IgD-negative memory B cell (primary cell): ENCODE results near the gene KIF17. TPM values are rescaled to one million over a fixed set of nuclear protein-coding genes. Genes with fewer than 3 reads are reported as not detected.

Experiments used
- H3K27ac Mint-ChIP-seq, 3 donors: one replicate each; pipeline ENCODE4 v1.8.0; 2020 to 2022; ENCODE audit warnings: mild to moderate bottlenecking in 3 of 3, mixed read lengths in 3 of 3, moderate library complexity in 1 of 3
- H3K27me3 Mint-ChIP-seq: one replicate; pipeline ENCODE4 v1.8.0; 2021; ENCODE audit warnings: mixed read lengths
- H3K36me3 Mint-ChIP-seq: one replicate; pipeline ENCODE4 v1.8.0; 2020; ENCODE audit warnings: mild to moderate bottlenecking, mixed read lengths
- H3K4me1 Mint-ChIP-seq, 3 donors: one replicate each; pipeline ENCODE4 v1.8.0; 2020 to 2022; ENCODE audit warnings: mixed read lengths in 3 of 3, mild to moderate bottlenecking in 1 of 3
- H3K4me3 Mint-ChIP-seq, 4 donors: one replicate each; pipeline ENCODE4 v1.8.0; 2020 to 2022; ENCODE audit warnings: mild to moderate bottlenecking in 4 of 4, mixed read lengths in 4 of 4, moderate library complexity in 3 of 4
- H3K9me3 Mint-ChIP-seq, 3 donors: one replicate each; pipeline ENCODE4 v1.8.0; 2020 to 2021; ENCODE audit warnings: mixed read lengths in 3 of 3, mild to moderate bottlenecking in 1 of 3
- polyA plus RNA-seq: library from polyadenylated mRNA; unstranded; fragments of 300-500 nt; fragmentation: Illumina TruSeq; gene quantifications from one replicate; pipeline ENCODE4 v1.2.3, GENCODE V29; 2021

KIF17 gene
- polyA plus RNA-seq, 1 donor from 2014 or later: not detected

- H3K9me3 Mint-ChIP-seq: no peaks in the 10 kb centered on the region
- peaks cover 19% of the 10 kb centered on the region for H3K27me3 Mint-ChIP-seq
- H3K4me1 Mint-ChIP-seq: peaks cover 5 to 10% (median 6%) of the 10 kb centered on the region in 3 donors
- H3K4me3 Mint-ChIP-seq: peak overlapping the region; percentile 57 to 91 (median 86)
- H3K36me3 Mint-ChIP-seq: peaks cover 2% of the 10 kb centered on the region
- peak overlapping the region in 2 of 3 donors; percentile 29 to 33 for H3K27ac Mint-ChIP-seq
These were observed 13.5 kb upstream of the KIF17 start for GRCh38 chr1:20731057-20731991.

- Mint-ChIP-seq H3K36me3 (peaks cover 2% of the 10 kb centered on the region), H3K4me3 (peak overlapping the region in 3 of 4 donors; percentile 57 to 91 (median 88)), H3K4me1 (peaks cover 5 to 10% (median 6%) of the 10 kb centered on the region in 3 donors), H3K27me3 (peaks cover 19% of the 10 kb centered on the region), H3K27ac (peak overlapping the region in 1 of 3 donors; percentile 33), H3K9me3 (no peaks in the 10 kb centered on the region)
These were observed 12.9 kb upstream of the KIF17 start for GRCh38 chr1:20730690-20731056.

GRCh38 chr1:20729990-20730689, 12.3 kb upstream of the KIF17 start:
- no peaks in the 10 kb centered on the region for H3K9me3 Mint-ChIP-seq
- peak overlapping the region in 2 of 4 donors; percentile 89 to 91 for H3K4me3 Mint-ChIP-seq
- H3K27ac Mint-ChIP-seq: peak overlapping the region in 2 of 3 donors; percentile 12 to 33
- H3K4me1 Mint-ChIP-seq: peaks cover 5 to 10% (median 6%) of the 10 kb centered on the region in 3 donors
- H3K27me3 Mint-ChIP-seq: peaks cover 19% of the 10 kb centered on the region
- peaks cover 2% of the 10 kb centered on the region for H3K36me3 Mint-ChIP-seq

- peaks cover 19% of the 10 kb centered on the region for H3K27me3 Mint-ChIP-seq
- H3K9me3 Mint-ChIP-seq: no peaks in the 10 kb centered on the region
- H3K36me3 Mint-ChIP-seq: peaks cover 2% of the 10 kb centered on the region
- H3K4me3 Mint-ChIP-seq: peak overlapping the region in 1 of 4 donors; percentile 89
- H3K4me1 Mint-ChIP-seq: peaks cover 5 to 10% (median 6%) of the 10 kb centered on the region in 3 donors
- H3K27ac Mint-ChIP-seq: peak overlapping the region in 2 of 3 donors; percentile 12 to 59
These were observed 11.5 kb upstream of the KIF17 start for GRCh38 chr1:20729155-20729931.

GRCh38 chr1:20728371-20729154, 10.8 kb upstream of the KIF17 start:
- Mint-ChIP-seq H3K36me3 (peaks cover 2% of the 10 kb centered on the region), H3K27ac (no peak overlapping the region)

GRCh38 chr1:20727746-20728316, 10.0 kb upstream of the KIF17 start:
- H3K36me3 Mint-ChIP-seq: peaks cover 2% of the 10 kb centered on the region
- no peaks in the 10 kb centered on the region for H3K9me3 Mint-ChIP-seq
- peaks cover 15% of the 10 kb centered on the region for H3K27me3 Mint-ChIP-seq
- H3K27ac Mint-ChIP-seq: no peak overlapping the region
- H3K4me3 Mint-ChIP-seq: peak overlapping the region in 1 of 4 donors; percentile 39
- H3K4me1 Mint-ChIP-seq: peaks cover under 1 to 4% (median 4%) of the 10 kb centered on the region in 3 donors

More at GRCh38 chr1:20728371-20729154, 10.8 kb upstream of the KIF17 start:
- H3K27me3 Mint-ChIP-seq: peaks cover 17% of the 10 kb centered on the region
- H3K4me3 Mint-ChIP-seq: peak overlapping the region in 1 of 4 donors; percentile 39
- peaks cover 5 to 9% (median 6%) of the 10 kb centered on the region in 3 donors for H3K4me1 Mint-ChIP-seq
- H3K9me3 Mint-ChIP-seq: no peaks in the 10 kb centered on the region

- Mint-ChIP-seq H3K4me1 (peaks cover 0 to 4% (median 4%) of the 10 kb centered on the region in 3 donors), H3K9me3 (no peaks in the 10 kb centered on the region), H3K27ac (no peak overlapping the region), H3K36me3 (peaks cover 3% of the 10 kb centered on the region), H3K27me3 (peaks cover 12% of the 10 kb centered on the region), H3K4me3 (no peak overlapping the region)
These were observed 9.3 kb upstream of the KIF17 start for GRCh38 chr1:20726932-20727745.

GRCh38 chr1:20726118-20726911, 8.5 kb upstream of the KIF17 start:
- Mint-ChIP-seq H3K4me1 (peaks cover 0 to 4% (median 2%) of the 10 kb centered on the region in 3 donors), H3K4me3 (no peak overlapping the region), H3K27ac (no peak overlapping the region), H3K9me3 (no peaks in the 10 kb centered on the region), H3K27me3 (peaks cover 11% of the 10 kb centered on the region), H3K36me3 (peaks cover 3% of the 10 kb centered on the region)

GRCh38 chr1:20725189-20726117, 7.6 kb upstream of the KIF17 start:
- Mint-ChIP-seq H3K27me3 (peaks cover 4% of the 10 kb centered on the region), H3K36me3 (peaks cover 3% of the 10 kb centered on the region), H3K27ac (no peak overlapping the region), H3K9me3 (no peaks in the 10 kb centered on the region), H3K4me1 (peaks cover 0 to 4% (median 0%) of the 10 kb centered on the region in 3 donors), H3K4me3 (no peak overlapping the region)

GRCh38 chr1:20724364-20725188, 6.8 kb upstream of the KIF17 start:
- H3K4me3 Mint-ChIP-seq: no peak overlapping the region
- peaks cover 2% of the 10 kb centered on the region for H3K36me3 Mint-ChIP-seq
- no peaks in the 10 kb centered on the region for H3K4me1 Mint-ChIP-seq

More at GRCh38 chr1:20724364-20725188, 6.8 kb upstream of the KIF17 start:
- no peaks in the 10 kb centered on the region for H3K27me3 Mint-ChIP-seq
- H3K27ac Mint-ChIP-seq: no peak overlapping the region
- no peaks in the 10 kb centered on the region for H3K9me3 Mint-ChIP-seq
